Measurements from ENCODE around the gene PNPLA2.

DNA sequence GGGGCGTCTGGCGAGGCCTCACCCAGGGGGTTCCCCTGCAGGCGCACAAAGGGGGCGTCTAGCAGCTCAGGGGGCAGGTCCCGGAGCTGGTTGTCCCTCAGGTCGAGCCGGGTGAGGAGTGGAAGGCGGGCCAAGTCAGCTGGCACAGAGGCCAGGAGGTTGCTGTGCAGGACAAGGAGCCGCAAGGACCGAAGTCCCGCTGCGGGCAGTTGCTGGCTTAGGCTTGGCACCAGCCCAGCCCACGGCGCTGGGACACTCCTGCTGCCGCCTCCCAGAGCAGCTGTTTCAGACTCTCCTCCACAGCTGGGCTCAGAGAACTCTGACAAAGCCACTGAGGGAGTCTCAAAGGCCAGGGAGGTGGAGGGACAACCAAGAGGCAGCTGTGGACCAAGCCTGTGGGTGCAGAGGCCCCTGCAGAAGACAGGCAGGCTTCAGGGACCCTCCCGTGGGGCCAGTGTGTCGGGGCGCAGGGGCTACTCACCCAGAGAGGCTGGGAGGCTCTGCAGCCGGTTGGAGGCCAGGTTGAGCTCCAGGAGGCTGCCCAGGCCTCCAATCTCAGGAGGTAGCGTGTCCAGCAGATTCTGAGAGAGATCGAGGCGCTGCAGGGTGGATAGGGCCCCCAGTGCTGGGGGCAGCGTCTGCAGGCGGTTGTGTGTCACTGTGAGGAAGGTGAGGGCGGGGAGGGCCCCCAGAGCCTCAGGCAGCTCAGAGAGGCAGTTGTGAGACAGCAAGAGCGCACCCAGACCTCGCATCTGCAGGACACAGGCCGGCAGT, 15.8 kb upstream of the PNPLA2 start:
- TF ChIP-seq, protein P1, sequence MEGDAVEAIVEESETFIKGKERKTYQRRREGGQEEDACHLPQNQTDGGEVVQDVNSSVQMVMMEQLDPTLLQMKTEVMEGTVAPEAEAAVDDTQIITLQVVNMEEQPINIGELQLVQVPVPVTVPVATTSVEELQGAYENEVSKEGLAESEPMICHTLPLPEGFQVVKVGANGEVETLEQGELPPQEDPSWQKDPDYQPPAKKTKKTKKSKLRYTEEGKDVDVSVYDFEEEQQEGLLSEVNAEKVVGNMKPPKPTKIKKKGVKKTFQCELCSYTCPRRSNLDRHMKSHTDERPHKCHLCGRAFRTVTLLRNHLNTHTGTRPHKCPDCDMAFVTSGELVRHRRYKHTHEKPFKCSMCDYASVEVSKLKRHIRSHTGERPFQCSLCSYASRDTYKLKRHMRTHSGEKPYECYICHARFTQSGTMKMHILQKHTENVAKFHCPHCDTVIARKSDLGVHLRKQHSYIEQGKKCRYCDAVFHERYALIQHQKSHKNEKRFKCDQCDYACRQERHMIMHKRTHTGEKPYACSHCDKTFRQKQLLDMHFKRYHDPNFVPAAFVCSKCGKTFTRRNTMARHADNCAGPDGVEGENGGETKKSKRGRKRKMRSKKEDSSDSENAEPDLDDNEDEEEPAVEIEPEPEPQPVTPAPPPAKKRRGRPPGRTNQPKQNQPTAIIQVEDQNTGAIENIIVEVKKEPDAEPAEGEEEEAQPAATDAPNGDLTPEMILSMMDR (IDR thresholded peaks at IDR 0.05), result no peak
- no peak for TF ChIP-seq POLR2A (IDR thresholded peaks at IDR 0.05)

Measured in Peyer's patch (tissue), 4 donors.